ENCODE measurements around the gene OR51B4.

DNA sequence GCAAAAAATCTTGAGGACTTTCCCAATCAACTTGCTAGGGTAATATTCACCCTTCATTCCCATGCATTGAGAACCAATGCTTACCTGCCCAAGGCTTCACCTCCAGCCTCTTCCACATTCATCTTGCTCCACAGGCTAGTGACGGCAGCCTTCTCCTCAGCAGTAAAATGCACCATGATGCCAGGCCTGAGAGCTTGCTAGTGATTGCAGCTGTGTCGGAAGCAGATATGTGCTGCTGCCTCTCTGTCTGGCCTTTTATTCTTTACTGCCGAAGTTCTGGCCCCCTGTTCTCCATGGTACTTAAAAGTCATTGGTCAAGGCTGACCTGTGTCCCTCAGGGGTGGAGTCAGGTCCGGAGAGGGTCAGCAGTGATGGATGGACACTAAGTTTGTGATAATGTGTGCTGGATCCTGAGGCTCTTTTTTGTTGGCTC, 32.0 kb downstream of the OR51B4 start, which contains the start of gene HBE1:
- TF ChIP-seq SPI1 (IDR thresholded peaks at IDR 0.05; ENCODE audit: low read depth, low read length): no peak
- no peak for TF ChIP-seq TAF1 (IDR thresholded peaks at IDR 0.05; ENCODE audit: low read depth, low read length)
- no peak for TF ChIP-seq POLR2A (IDR thresholded peaks at IDR 0.05; ENCODE audit: low read depth, low read length)
- no peak for TF ChIP-seq POLR2AphosphoS5 (IDR thresholded peaks at IDR 0.05; ENCODE audit: low read depth, low read length)
- no peak for TF ChIP-seq POU2F2 (IDR thresholded peaks at IDR 0.05; ENCODE audit: low read depth, low read length)
- no peak for TF ChIP-seq PAX5 (IDR thresholded peaks at IDR 0.05; ENCODE audit: insufficient read depth, low read length, severe bottlenecking)
